Hair follicular keratinocyte (primary cell): ENCODE data around the gene CLEC4M. TPM values are rescaled to one million over a fixed set of nuclear protein-coding genes. Genes with fewer than 3 reads are reported as not detected.

ENCODE experiments used
- total RNA-seq: library from RNA; depleted of rRNA; stranded (reverse); fragments of >200 nt; gene quantifications from 2 replicates; pipeline ENCODE4 v1.2.3, GENCODE V29; 2015

CLEC4M gene, protein sequence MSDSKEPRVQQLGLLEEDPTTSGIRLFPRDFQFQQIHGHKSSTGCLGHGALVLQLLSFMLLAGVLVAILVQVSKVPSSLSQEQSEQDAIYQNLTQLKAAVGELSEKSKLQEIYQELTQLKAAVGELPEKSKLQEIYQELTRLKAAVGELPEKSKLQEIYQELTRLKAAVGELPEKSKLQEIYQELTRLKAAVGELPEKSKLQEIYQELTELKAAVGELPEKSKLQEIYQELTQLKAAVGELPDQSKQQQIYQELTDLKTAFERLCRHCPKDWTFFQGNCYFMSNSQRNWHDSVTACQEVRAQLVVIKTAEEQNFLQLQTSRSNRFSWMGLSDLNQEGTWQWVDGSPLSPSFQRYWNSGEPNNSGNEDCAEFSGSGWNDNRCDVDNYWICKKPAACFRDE
- not detected in 2 replicates for total RNA-seq

DNA sequence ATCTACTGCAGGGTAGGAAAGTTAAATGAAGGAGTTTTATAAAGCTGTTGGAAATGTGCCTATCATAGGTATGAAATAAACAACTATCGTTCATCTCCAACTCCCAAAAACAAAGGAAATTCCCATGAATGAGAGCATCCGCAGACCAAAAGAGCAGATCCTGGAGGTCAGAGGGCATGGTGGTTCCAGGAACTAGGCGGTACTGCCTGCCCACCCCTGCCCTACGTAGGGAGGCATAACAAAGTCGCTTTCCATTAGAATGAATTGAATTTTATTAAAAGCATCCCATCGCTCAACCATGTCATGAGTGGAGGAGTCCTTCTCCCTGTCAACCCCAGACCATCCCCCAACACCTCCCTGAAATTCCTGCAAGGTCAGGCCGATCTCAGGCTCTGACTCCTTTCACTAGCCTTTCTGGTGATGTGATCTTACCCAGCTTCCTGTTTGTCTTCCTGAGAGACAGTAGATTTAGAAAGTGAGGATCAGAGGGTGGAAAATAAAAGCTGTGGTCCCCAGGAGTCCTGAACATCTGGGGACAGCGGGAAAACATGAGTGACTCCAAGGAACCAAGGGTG is at the start of gene CLEC4M:
Gene CLEC4M, plus strand, starts transcription at position 525 of the 575 bp plus-strand sequence. Its CDS starts 24 bp downstream, at position 549.

DNA sequence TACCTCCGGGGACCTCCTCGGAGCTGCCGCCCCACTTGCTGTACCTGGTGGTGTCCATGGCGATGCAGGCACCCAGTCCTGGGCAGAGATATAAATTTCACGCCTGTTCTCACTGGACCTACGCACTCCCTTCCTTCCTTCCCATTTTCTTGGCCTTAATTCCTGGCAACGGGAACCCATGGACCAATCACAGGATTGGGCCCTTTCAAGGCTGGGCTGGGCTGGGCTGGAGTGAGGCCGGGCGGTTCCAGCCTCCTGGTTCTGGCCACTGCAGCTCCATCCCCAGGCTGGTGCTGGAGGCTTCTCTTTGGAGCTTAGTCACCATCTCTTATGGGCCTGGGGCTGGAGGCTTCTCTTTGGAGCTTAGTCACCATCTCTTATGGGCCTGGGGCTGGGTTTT is 31.0 kb upstream of the CLEC4M start, which contains the start of gene CLEC4G:
Gene CLEC4G, minus strand, starts transcription at position 66 of the 400 bp plus-strand sequence. Its CDS starts 8 bp downstream, at position 58.

DNA sequence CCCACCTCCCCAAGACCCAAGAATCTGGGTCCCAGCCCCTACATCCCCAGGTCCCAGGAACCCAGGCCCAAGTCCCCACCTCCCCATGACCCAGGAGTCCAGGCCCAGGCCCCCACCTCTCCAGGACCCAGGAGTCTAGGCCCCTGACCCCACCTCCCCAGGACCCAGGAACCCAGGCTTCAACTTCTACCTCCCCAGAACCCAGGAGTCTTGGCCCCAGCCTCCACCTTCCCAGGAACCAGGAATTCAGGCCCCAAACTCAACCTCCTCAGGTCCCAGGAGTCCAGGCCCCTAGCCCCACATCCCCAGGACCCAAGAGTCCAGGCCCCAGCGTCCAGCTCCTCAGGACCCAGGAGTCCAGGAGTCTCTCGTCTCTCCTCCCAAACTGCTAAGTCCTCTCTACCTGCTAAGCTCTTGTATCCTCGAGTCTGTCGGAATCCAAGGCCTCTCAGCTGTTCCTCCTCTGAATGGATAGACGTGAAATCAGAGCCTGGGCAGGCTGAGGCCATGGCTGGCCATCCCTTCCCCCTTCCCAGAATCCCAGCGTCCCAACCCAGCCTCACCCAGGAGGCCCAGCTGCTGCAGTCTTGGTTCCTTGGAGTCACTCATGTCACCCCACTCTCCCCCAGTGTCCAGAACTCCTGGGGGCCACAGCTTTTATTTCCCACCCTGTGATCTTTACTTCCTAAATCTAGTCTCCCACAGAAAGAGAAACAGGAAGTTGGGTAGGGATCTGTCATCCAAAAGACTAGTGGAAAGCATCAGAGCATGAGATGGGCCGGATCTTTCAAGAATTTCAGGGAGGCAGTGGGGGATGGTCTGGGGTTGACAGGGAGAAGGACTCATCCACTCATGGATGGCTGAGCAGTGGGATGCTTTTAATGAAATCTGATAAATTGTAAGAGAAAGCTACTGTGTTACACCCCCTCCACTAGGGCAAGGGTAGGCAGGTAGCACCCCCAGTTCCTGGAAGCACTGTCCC is 15.8 kb upstream of the CLEC4M start, which contains the start of gene CD209:
Gene CD209, minus strand, starts transcription at position 632 of the 982 bp plus-strand sequence. Its CDS starts 23 bp downstream, at position 609.

Other genes starting within 250 kb of the CLEC4M start
- 13.8 and 22.9 TPM in 2 replicates for gene ZNF358, start 247.1 kb upstream of the CLEC4M start, total RNA-seq
- gene MCOLN1, start 240.6 kb upstream of the CLEC4M start, total RNA-seq, result 3.0 and 3.1 TPM in 2 replicates
- 73.2 and 75.9 TPM in 2 replicates for gene PNPLA6, start 227.5 kb upstream of the CLEC4M start, total RNA-seq
- 4.2 and 5.1 TPM in 2 replicates for gene CAMSAP3, start 167.4 kb upstream of the CLEC4M start, total RNA-seq
- 32.9 and 36.3 TPM in 2 replicates for gene XAB2, start 133.7 kb upstream of the CLEC4M start, total RNA-seq
- gene PET100, start 133.4 kb upstream of the CLEC4M start, total RNA-seq, result 23.1 and 43.3 TPM in 2 replicates
- not detected in 2 replicates for gene PCP2, start 129.5 kb upstream of the CLEC4M start, total RNA-seq
- 43.7 and 55.8 TPM in 2 replicates for gene STXBP2, start 126.1 kb upstream of the CLEC4M start, total RNA-seq
- not detected in 2 replicates for gene RETN, start 94.2 kb upstream of the CLEC4M start, total RNA-seq
- gene MCEMP1, start 86.2 kb upstream of the CLEC4M start, total RNA-seq, result not detected in 2 replicates
- gene TRAPPC5, start 82.4 kb upstream of the CLEC4M start, total RNA-seq, result 121 and 125 TPM in 2 replicates
- not detected in 2 replicates for gene FCER2, start 61.1 kb upstream of the CLEC4M start, total RNA-seq
- not detected in 2 replicates for gene CLEC4G, start 31.1 kb upstream of the CLEC4M start, total RNA-seq
- gene CD209, start 15.7 kb upstream of the CLEC4M start, total RNA-seq, result not detected in 2 replicates
- gene EVI5L, start 67.0 kb downstream of the CLEC4M start, total RNA-seq, result 14.2 and 18.0 TPM in 2 replicates
- not detected in 2 replicates for gene PRR36, start 111.1 kb downstream of the CLEC4M start, total RNA-seq
- 7.6 and 9.9 TPM in 2 replicates for gene LRRC8E, start 125.3 kb downstream of the CLEC4M start, total RNA-seq
- gene MAP2K7, start 140.6 kb downstream of the CLEC4M start, total RNA-seq, result 14.2 and 14.5 TPM in 2 replicates
- gene TGFBR3L, start 151.6 kb downstream of the CLEC4M start, total RNA-seq, result 0.84 and 7.5 TPM in 2 replicates
- gene SNAPC2, start 157.1 kb downstream of the CLEC4M start, total RNA-seq, result 26.7 and 36.4 TPM in 2 replicates
- gene CTXN1, start 162.9 kb downstream of the CLEC4M start, total RNA-seq, result 0.86 and 1.1 TPM in 2 replicates
- gene TIMM44, start 180.4 kb downstream of the CLEC4M start, total RNA-seq, result 63.9 and 72.7 TPM in 2 replicates
- gene ELAVL1, start 242.4 kb downstream of the CLEC4M start, total RNA-seq, result 30.1 and 51.3 TPM in 2 replicates